Measurements from ENCODE around the gene RAB6A. TPM values are rescaled to one million over a fixed set of nuclear protein-coding genes. Genes with fewer than 3 reads are reported as not detected.
A peak's percentile ranks its signal among the peaks of the same experiment; 100 is the strongest.

The RAB6A gene
- 222 TPM for total RNA-seq (ENCODE audit: unreplicated experiment)
- long read RNA-seq, transcript RAB6A-202 (8 exons, 3,085 nt), result major isoform, 35 of 65 reads
- long read RNA-seq, transcript RAB6A-208 (2 exons, 1,812 nt), result minor isoform, 7 of 65 reads
- long read RNA-seq, partial matches to known transcripts, result 2 of 65 reads
- long read RNA-seq, other reads (novel, unspliced or antisense), result 15 of 65 reads

DNA sequence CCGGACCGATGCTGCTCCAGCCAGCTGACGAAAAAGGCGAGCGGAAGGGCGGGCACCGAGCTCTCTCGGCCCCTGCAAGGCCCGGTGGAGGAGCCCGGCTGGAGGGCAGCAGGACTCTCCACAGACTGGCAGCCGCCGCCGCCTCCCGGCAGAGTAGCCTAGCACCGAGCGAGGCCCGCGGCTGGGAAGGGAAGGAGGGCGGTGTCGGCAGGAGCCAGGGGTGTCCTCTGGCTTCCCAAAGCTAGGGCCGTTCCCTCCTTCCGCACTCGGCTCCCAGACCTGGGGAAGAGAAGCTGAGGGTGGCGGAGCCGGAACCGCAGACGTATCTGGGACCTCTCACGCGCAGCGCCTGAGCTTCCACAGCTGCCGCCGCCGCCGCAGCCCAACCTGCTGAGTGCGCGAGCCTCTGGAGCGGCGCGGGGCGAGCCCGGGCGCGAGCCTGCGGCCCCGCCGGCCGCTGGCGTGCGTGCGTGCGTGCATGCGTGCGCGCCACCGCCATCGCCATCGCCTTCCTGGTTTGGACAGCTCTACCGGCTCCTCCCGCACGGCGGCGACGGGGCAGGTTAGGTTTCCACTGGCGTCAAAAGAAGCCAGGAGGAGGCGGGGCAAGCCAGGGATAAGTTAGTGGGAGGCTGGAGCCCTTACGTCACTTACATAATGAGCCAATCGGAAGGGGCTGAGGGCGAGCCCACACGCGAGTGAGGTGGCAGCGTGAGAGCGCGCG lies at the start of gene RAB6A:
Gene RAB6A, minus strand, starts transcription at position 396 of the 724 bp plus-strand sequence. CDS start 439 bp downstream, outside the sequence.
- Mint-ChIP-seq H3K36me3 (ENCODE audit: unreplicated experiment) (no peaks in the 10 kb centered on the region), H3K9me3 (ENCODE audit: unreplicated experiment) (peaks cover 7% of the 10 kb centered on the region)
- DNase-seq, result peak; percentile 99

GRCh38 chr11:73810637-73811036 lies 49.8 kb upstream of the RAB6A start:
- peaks cover 5% of the 10 kb centered on the region for H3K36me3 Mint-ChIP-seq (ENCODE audit: unreplicated experiment)
- H3K4me3 Mint-ChIP-seq (ENCODE audit: unreplicated experiment), result no peak overlapping the region
- H3K27ac Mint-ChIP-seq (ENCODE audit: unreplicated experiment), result no peak overlapping the region
- DNase-seq, result no peak
- H3K4me1 Mint-ChIP-seq (ENCODE audit: low read depth, unreplicated experiment), result no peaks in the 10 kb centered on the region
- H3K27me3 Mint-ChIP-seq (ENCODE audit: unreplicated experiment), result no peaks in the 10 kb centered on the region
- H3K9me3 Mint-ChIP-seq (ENCODE audit: unreplicated experiment), result no peaks in the 10 kb centered on the region
- TF ChIP-seq, protein P1, sequence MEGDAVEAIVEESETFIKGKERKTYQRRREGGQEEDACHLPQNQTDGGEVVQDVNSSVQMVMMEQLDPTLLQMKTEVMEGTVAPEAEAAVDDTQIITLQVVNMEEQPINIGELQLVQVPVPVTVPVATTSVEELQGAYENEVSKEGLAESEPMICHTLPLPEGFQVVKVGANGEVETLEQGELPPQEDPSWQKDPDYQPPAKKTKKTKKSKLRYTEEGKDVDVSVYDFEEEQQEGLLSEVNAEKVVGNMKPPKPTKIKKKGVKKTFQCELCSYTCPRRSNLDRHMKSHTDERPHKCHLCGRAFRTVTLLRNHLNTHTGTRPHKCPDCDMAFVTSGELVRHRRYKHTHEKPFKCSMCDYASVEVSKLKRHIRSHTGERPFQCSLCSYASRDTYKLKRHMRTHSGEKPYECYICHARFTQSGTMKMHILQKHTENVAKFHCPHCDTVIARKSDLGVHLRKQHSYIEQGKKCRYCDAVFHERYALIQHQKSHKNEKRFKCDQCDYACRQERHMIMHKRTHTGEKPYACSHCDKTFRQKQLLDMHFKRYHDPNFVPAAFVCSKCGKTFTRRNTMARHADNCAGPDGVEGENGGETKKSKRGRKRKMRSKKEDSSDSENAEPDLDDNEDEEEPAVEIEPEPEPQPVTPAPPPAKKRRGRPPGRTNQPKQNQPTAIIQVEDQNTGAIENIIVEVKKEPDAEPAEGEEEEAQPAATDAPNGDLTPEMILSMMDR (IDR thresholded peaks at IDR 0.05; ENCODE audit: partially characterized antibody, unreplicated experiment), result no peak

More for the DNA sequence above, at the start of gene RAB6A:
- Mint-ChIP-seq H3K4me1 (ENCODE audit: low read depth, unreplicated experiment) (peaks cover 8% of the 10 kb centered on the region), H3K27ac (ENCODE audit: unreplicated experiment) (peak within 1 kb of the TSS; percentile 97), H3K27me3 (ENCODE audit: unreplicated experiment) (peaks cover 9% of the 10 kb centered on the region), H3K4me3 (ENCODE audit: unreplicated experiment) (peak within 1 kb of the TSS; percentile 96)
- TF ChIP-seq, protein P1 (IDR thresholded peaks at IDR 0.05; ENCODE audit: partially characterized antibody, unreplicated experiment), result no peak

- no peak overlapping the region for H3K27ac Mint-ChIP-seq (ENCODE audit: unreplicated experiment)
- peaks cover 5% of the 10 kb centered on the region for H3K36me3 Mint-ChIP-seq (ENCODE audit: unreplicated experiment)
- H3K4me3 Mint-ChIP-seq (ENCODE audit: unreplicated experiment), result no peak overlapping the region
- DNase-seq, result no peak
- no peaks in the 10 kb centered on the region for H3K9me3 Mint-ChIP-seq (ENCODE audit: unreplicated experiment)
- H3K27me3 Mint-ChIP-seq (ENCODE audit: unreplicated experiment), result no peaks in the 10 kb centered on the region
- TF ChIP-seq, protein P1 (IDR thresholded peaks at IDR 0.05; ENCODE audit: partially characterized antibody, unreplicated experiment), result no peak
- no peaks in the 10 kb centered on the region for H3K4me1 Mint-ChIP-seq (ENCODE audit: low read depth, unreplicated experiment)
These were observed 47.2 kb upstream of the RAB6A start for GRCh38 chr11:73808052-73808451.

DNA sequence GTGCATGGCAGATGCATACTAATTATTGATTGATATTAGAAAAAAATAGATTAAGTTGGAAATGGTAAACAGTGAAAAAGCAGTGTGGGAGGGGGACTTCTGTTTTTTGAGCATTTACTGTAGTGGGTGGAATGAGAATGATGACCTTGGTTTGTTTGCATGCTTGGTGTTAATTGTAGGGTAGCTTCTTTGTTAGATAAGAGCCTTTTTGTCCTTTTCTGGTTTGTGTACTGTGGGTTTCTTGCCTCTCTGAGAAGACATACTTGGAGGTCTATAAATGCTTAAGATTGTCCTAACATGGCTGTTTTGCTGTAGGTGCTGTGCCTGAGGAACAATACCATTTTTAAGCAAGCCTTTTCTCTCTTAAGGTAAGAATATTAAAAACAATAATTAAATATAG lies 43.8 kb upstream of the RAB6A start:
- TF ChIP-seq, protein P1 (IDR thresholded peaks at IDR 0.05; ENCODE audit: partially characterized antibody, unreplicated experiment), result no peak
- Mint-ChIP-seq H3K4me1 (ENCODE audit: low read depth, unreplicated experiment) (no peaks in the 10 kb centered on the region), H3K36me3 (ENCODE audit: unreplicated experiment) (peaks cover 5% of the 10 kb centered on the region), H3K4me3 (ENCODE audit: unreplicated experiment) (no peak overlapping the region), H3K9me3 (ENCODE audit: unreplicated experiment) (no peaks in the 10 kb centered on the region), H3K27me3 (ENCODE audit: unreplicated experiment) (no peaks in the 10 kb centered on the region), H3K27ac (ENCODE audit: unreplicated experiment) (no peak overlapping the region)
- no peak for DNase-seq

DNA sequence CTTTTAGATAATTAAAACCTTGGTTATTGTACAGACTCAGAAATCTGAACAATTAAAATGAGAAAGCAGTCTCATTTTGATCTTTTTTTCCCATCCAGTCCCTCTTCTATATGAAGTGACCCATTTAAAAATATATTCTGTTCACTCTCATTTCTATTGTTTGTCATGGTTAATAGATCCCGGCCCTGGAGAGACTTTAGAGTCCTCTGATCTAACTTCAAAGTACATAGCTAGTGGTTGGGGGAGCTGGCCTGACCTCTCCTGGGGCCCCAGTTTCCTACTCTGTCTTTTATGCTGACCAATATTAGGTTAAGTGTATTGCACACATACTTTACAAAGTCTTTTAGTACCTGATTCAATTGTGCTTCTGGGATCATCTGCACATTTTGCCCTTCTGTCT lies 40.3 kb upstream of the RAB6A start:
- no peaks in the 10 kb centered on the region for H3K27me3 Mint-ChIP-seq (ENCODE audit: unreplicated experiment)
- no peak overlapping the region for H3K27ac Mint-ChIP-seq (ENCODE audit: unreplicated experiment)
- no peak for DNase-seq
- H3K36me3 Mint-ChIP-seq (ENCODE audit: unreplicated experiment), result no peaks in the 10 kb centered on the region
- H3K9me3 Mint-ChIP-seq (ENCODE audit: unreplicated experiment), result no peaks in the 10 kb centered on the region
- H3K4me1 Mint-ChIP-seq (ENCODE audit: low read depth, unreplicated experiment), result no peaks in the 10 kb centered on the region
- TF ChIP-seq, protein P1 (IDR thresholded peaks at IDR 0.05; ENCODE audit: partially characterized antibody, unreplicated experiment), result no peak
- H3K4me3 Mint-ChIP-seq (ENCODE audit: unreplicated experiment), result no peak overlapping the region
